ENCODE measurements around the gene NCKAP5L. TPM values are rescaled to one million over a fixed set of nuclear protein-coding genes. Genes with fewer than 3 reads are reported as not detected.

Gene NCKAP5L
- polyA plus RNA-seq, 2 of the 4 experiments (the other 2 are of a cell fraction): 3.0 to 8.5 TPM

DNA sequence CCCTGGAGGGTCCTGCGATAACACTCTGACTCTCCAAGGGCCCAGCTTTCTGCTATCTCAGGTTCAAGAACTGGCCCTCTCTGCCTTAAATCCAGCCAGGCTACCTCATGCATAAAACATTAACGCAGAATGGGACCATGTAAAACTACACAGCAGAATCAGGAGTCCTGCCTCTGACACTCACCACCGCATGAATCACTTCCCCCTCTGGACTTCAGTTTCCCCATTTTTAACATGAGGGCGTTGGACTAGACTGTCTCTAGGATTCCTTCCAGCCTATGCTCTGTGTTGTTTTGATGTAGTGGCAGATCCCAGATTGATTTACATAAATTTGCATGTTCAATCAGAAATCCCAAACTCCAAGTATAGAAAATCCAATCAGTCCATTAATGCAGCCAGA is 3.3 kb downstream of the NCKAP5L start:
- TF ChIP-seq, protein P1, sequence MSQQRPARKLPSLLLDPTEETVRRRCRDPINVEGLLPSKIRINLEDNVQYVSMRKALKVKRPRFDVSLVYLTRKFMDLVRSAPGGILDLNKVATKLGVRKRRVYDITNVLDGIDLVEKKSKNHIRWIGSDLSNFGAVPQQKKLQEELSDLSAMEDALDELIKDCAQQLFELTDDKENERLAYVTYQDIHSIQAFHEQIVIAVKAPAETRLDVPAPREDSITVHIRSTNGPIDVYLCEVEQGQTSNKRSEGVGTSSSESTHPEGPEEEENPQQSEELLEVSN (IDR thresholded peaks at IDR 0.05; ENCODE audit: borderline replicate concordance, low read depth): no peak
- TF ChIP-seq ZSCAN20 (CRISPR knock-in tag; IDR thresholded peaks at IDR 0.05) (no peak), CHD4 (IDR thresholded peaks at IDR 0.05; ENCODE audit: borderline replicate concordance) (no peak), RFX5 (IDR thresholded peaks at IDR 0.05) (no peak), CBX2 (IDR thresholded peaks at IDR 0.05; ENCODE audit: borderline replicate concordance, low read depth) (no peak), POLR2A (IDR thresholded peaks at IDR 0.05; ENCODE audit: low read length) (no peak), CHD2 (IDR thresholded peaks at IDR 0.05; ENCODE audit: low read length, partially characterized antibody) (no peak), KDM5A (IDR thresholded peaks at IDR 0.05) (no peak), RNF2 (IDR thresholded peaks at IDR 0.05; ENCODE audit: borderline replicate concordance, low read depth) (no peak), ZNF302 (CRISPR knock-in tag; IDR thresholded peaks at IDR 0.05) (no peak), SREBF2 (IDR thresholded peaks at IDR 0.05) (no peak), BHLHE40 (IDR thresholded peaks at IDR 0.05; ENCODE audit: low read depth, low read length) (no peak), MYC (IDR thresholded peaks at IDR 0.05; ENCODE audit: borderline replicate concordance, low read length) (no peak), GATA3 (IDR thresholded peaks at IDR 0.05; ENCODE audit: borderline replicate concordance) (no peak)
- TF ChIP-seq, protein P2, sequence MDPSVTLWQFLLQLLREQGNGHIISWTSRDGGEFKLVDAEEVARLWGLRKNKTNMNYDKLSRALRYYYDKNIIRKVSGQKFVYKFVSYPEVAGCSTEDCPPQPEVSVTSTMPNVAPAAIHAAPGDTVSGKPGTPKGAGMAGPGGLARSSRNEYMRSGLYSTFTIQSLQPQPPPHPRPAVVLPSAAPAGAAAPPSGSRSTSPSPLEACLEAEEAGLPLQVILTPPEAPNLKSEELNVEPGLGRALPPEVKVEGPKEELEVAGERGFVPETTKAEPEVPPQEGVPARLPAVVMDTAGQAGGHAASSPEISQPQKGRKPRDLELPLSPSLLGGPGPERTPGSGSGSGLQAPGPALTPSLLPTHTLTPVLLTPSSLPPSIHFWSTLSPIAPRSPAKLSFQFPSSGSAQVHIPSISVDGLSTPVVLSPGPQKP (IDR thresholded peaks at IDR 0.05; ENCODE audit: low read depth, low read length): no peak
- Histone ChIP-seq H3K4me3 (no peak overlapping the region), H3K9me3 (no peaks in the 10 kb centered on the region), H3K27ac (no peak overlapping the region), H3K4me1 (peaks cover 16% of the 10 kb centered on the region; the same call in 2 of the 3 replicates), H3K4me2 (no peak overlapping the region)
- FAIRE-seq: no peak
- WGBS (ENCODE audit: missing lambda C conversion rate): 82% methylated on average over 4 of the region's 4 CpGs
- ChIA-PET POLR2A (no interaction called here), CTCF (interaction anchor here (0.7 to 7.6 kb wide), 3 partner anchors 15 to 84 kb away, joined by 3 to 54 read pairs (median 8); partner anchors contain the start of gene TMBIM6)
- ATAC-seq: no peak
- no peak for DNase-seq (ENCODE audit: low read depth in 1 of 2, low spot score in 1 of 2)

DNA sequence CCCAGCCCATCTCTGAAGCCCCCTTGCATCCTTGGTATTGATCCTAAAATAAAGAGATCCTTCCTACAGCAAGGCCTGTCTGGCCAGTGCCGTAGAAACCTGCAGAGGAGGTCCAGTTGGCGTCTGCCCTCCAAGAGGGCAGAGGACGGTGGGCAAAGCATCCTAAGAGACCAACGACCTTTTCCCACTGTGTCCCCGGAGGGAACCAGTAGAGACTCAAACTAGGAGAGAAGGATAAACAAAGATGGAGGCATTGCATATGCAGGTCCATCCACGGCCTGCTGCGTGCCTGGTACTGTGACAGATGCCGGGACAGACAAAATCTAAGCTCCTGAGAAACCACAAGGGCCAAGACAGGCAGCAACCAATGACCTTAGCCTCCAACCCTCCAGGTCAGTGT is 3.8 kb downstream of the NCKAP5L start:
- Histone ChIP-seq H3K4me3 (no peak overlapping the region), H3K4me2 (no peak overlapping the region), H3K4me1 (peaks cover 16% of the 10 kb centered on the region; the same call in 2 of the 3 replicates), H3K27ac (no peak overlapping the region), H3K9me3 (no peaks in the 10 kb centered on the region)
- WGBS (ENCODE audit: missing lambda C conversion rate): 85% methylated on average over 8 of the region's 8 CpGs
- ATAC-seq (no peak), FAIRE-seq (no peak), DNase-seq (ENCODE audit: low read depth in 1 of 2, low spot score in 1 of 2) (no peak)
- ChIA-PET CTCF (interaction anchor here (0.7 to 2.6 kb wide), 3 partner anchors 14 to 84 kb away, joined by 3 to 8 read pairs (median 3); partner anchors contain the start of gene TMBIM6), POLR2A (no interaction called here)
- no peak for TF ChIP-seq TFCP2L1 (CRISPR knock-in tag; IDR thresholded peaks at IDR 0.05)
- no peak for TF ChIP-seq MAFK (IDR thresholded peaks at IDR 0.05; ENCODE audit: partially characterized antibody)
- no peak for TF ChIP-seq MYC (IDR thresholded peaks at IDR 0.05; ENCODE audit: borderline replicate concordance, low read length)

DNA sequence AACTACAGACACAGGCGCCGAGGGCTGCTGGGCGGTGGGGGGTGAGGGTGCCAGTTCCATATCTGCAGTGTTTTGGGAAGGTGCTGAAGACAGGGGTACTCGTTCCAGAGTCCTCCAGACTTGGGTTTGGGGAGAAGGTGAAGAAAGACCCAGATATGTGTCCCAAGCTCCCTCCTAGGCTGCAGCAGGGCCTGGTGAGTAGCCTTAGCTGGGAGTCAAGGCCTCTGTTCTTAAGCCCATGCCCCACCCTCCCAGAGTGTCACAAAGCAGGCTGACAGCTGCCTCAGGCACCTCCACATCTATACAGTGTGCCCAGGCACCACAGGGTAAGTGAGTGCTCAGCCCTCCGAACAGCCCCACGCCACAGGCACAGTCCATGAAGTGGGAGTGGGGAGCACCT is 4.3 kb downstream of the NCKAP5L start:
- ATAC-seq: no peak
- no peak for FAIRE-seq
- H3K4me3 ChIP-seq: no peak overlapping the region
- H3K27ac ChIP-seq: no peak overlapping the region
- no peaks in the 10 kb centered on the region for H3K9me3 ChIP-seq
- H3K4me2 ChIP-seq: no peak overlapping the region
- H3K4me1 ChIP-seq: peaks cover 12% of the 10 kb centered on the region; the same call in 2 of the 3 replicates
- CTCF ChIA-PET: interaction anchor here (1.0 kb wide), 1 partner anchor 14 kb away, joined by 3 read pairs; no protein-coding TSS in a partner anchor
- POLR2A ChIA-PET: no interaction called here
- no peak for DNase-seq (ENCODE audit: low read depth in 1 of 2, low spot score in 1 of 2)
- 92% methylated on average over 6 of the region's 6 CpGs for WGBS (ENCODE audit: missing lambda C conversion rate)
- TF ChIP-seq CBX2 (IDR thresholded peaks at IDR 0.05; ENCODE audit: borderline replicate concordance, low read depth): no peak
- no peak for TF ChIP-seq RFX5 (IDR thresholded peaks at IDR 0.05)
- no peak for TF ChIP-seq HDAC2 (IDR thresholded peaks at IDR 0.05)
- no peak for TF ChIP-seq TFCP2L1 (CRISPR knock-in tag; IDR thresholded peaks at IDR 0.05)
- no peak for TF ChIP-seq HEYL (CRISPR knock-in tag; IDR thresholded peaks at IDR 0.05)
- no peak for TF ChIP-seq NFE2L2 (conservative IDR thresholded peaks at IDR 0.05; ENCODE audit: low read length)
- no peak for TF ChIP-seq TP53 (CRISPR knock-in tag; IDR thresholded peaks at IDR 0.05)
- TF ChIP-seq, protein P1 (IDR thresholded peaks at IDR 0.05; ENCODE audit: borderline replicate concordance, low read depth): no peak
- no peak for TF ChIP-seq EP300 (IDR thresholded peaks at IDR 0.05)
- no peak for TF ChIP-seq ZSCAN20 (CRISPR knock-in tag; IDR thresholded peaks at IDR 0.05)
- no peak for TF ChIP-seq HOXB13 (CRISPR knock-in tag; IDR thresholded peaks at IDR 0.05; ENCODE audit: low read depth)
- TF ChIP-seq FOXS1 (CRISPR knock-in tag; IDR thresholded peaks at IDR 0.05): no peak
- TF ChIP-seq, protein P3, sequence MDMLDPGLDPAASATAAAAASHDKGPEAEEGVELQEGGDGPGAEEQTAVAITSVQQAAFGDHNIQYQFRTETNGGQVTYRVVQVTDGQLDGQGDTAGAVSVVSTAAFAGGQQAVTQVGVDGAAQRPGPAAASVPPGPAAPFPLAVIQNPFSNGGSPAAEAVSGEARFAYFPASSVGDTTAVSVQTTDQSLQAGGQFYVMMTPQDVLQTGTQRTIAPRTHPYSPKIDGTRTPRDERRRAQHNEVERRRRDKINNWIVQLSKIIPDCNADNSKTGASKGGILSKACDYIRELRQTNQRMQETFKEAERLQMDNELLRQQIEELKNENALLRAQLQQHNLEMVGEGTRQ (IDR thresholded peaks at IDR 0.05): no peak
- TF ChIP-seq FOSB (CRISPR knock-in tag; IDR thresholded peaks at IDR 0.05): no peak
- TF ChIP-seq BHLHE40 (IDR thresholded peaks at IDR 0.05; ENCODE audit: low read depth, low read length): no peak
- TF ChIP-seq, protein P4, sequence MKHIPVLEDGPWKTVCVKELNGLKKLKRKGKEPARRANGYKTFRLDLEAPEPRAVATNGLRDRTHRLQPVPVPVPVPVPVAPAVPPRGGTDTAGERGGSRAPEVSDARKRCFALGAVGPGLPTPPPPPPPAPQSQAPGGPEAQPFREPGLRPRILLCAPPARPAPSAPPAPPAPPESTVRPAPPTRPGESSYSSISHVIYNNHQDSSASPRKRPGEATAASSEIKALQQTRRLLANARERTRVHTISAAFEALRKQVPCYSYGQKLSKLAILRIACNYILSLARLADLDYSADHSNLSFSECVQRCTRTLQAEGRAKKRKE (CRISPR knock-in tag; IDR thresholded peaks at IDR 0.05; ENCODE audit: low read depth): no peak

All from A549 (cell line).